Measurements from ENCODE around the gene RFC4.

Gene RFC4

GRCh38 chr3:186842426-186843038 lies 36.2 kb upstream of the RFC4 start, which contains the start of gene ADIPOQ:
TSS of gene ADIPOQ (plus strand) at chr3:186842710. CDS start at chr3:186853059, 10,349 bp downstream.
- TF ChIP-seq ZC3H10 (CRISPR knock-in tag; IDR thresholded peaks at IDR 0.05) (no peak), POU6F1 (CRISPR knock-in tag; IDR thresholded peaks at IDR 0.05; ENCODE audit: borderline replicate concordance, low read depth) (no peak), CSDC2 (CRISPR knock-in tag; IDR thresholded peaks at IDR 0.05) (no peak), CSRNP3 (CRISPR knock-in tag; IDR thresholded peaks at IDR 0.05) (no peak), ZNF8 (CRISPR knock-in tag; IDR thresholded peaks at IDR 0.05) (no peak), GLIS3 (CRISPR knock-in tag; IDR thresholded peaks at IDR 0.05) (no peak), SNAI2 (CRISPR knock-in tag; IDR thresholded peaks at IDR 0.05) (no peak), PATZ1 (CRISPR knock-in tag; IDR thresholded peaks at IDR 0.05; ENCODE audit: borderline replicate concordance) (no peak), PPARA (CRISPR knock-in tag; IDR thresholded peaks at IDR 0.05; ENCODE audit: borderline replicate concordance) (no peak), RARB (CRISPR knock-in tag; IDR thresholded peaks at IDR 0.05) (no peak), TSHZ2 (CRISPR knock-in tag; IDR thresholded peaks at IDR 0.05) (no peak), TOX (CRISPR knock-in tag; IDR thresholded peaks at IDR 0.05; ENCODE audit: borderline replicate concordance) (no peak), OSR1 (CRISPR knock-in tag; IDR thresholded peaks at IDR 0.05) (no peak), CREB5 (CRISPR knock-in tag; IDR thresholded peaks at IDR 0.05; ENCODE audit: low read depth) (no peak), TCF4 (CRISPR knock-in tag; IDR thresholded peaks at IDR 0.05; ENCODE audit: borderline replicate concordance) (no peak), ZNF565 (CRISPR knock-in tag; conservative IDR thresholded peaks at IDR 0.05; ENCODE audit: low read depth) (no peak)

GRCh38 chr3:186841620-186842019 lies 35.3 kb upstream of the RFC4 start:
- TF ChIP-seq ESRRG (CRISPR knock-in tag; IDR thresholded peaks at IDR 0.05) (no peak), POU6F1 (CRISPR knock-in tag; IDR thresholded peaks at IDR 0.05; ENCODE audit: borderline replicate concordance, low read depth) (no peak), OSR1 (CRISPR knock-in tag; IDR thresholded peaks at IDR 0.05) (no peak), CREB5 (CRISPR knock-in tag; IDR thresholded peaks at IDR 0.05; ENCODE audit: low read depth) (no peak), TSHZ2 (CRISPR knock-in tag; IDR thresholded peaks at IDR 0.05) (no peak), ZNF70 (CRISPR knock-in tag; IDR thresholded peaks at IDR 0.05) (no peak), ZC3H10 (CRISPR knock-in tag; IDR thresholded peaks at IDR 0.05) (no peak)
- no peak for ATAC-seq

More at GRCh38 chr3:186842426-186843038, 36.2 kb upstream of the RFC4 start, which contains the start of gene ADIPOQ:
- ATAC-seq = no peak
